ENCODE data around the gene ENAH. TPM values are rescaled to one million over a fixed set of nuclear protein-coding genes. Genes with fewer than 3 reads are reported as not detected.

ENAH gene
- polyA plus RNA-seq, 1 donor (not counting 4 experiments of a cell fraction or from before 2014, with no cell fraction given), result 61.0 TPM

- Histone ChIP-seq H3K9ac (ENCODE audit: control insufficient read depth, extremely low read depth, insufficient read depth, low read length) (no peak overlapping the region), H3K9me1 (ENCODE audit: control insufficient read depth, extremely low read depth, insufficient read depth, low read length) (no peaks in the 10 kb centered on the region), H4K20me1 (ENCODE audit: control insufficient read depth, extremely low read depth, insufficient read depth, low read length) (peaks cover 3% of the 10 kb centered on the region), H3K27me3 (ENCODE audit: control insufficient read depth, extremely low read depth, insufficient read depth, low read length) (no peaks in the 10 kb centered on the region), H3K79me2 (ENCODE audit: control insufficient read depth, insufficient read depth, low read length) (peaks cover 11% of the 10 kb centered on the region), H3K4me3 (ENCODE audit: control insufficient read depth in 2 of 3, extremely low read depth in 1 of 3, insufficient read depth in 2 of 3, low read depth in 1 of 3, low read length in 3 of 3) (no peak overlapping the region), H3K4me2 (ENCODE audit: control insufficient read depth, extremely low read depth, insufficient read depth, low read depth, low read length) (no peak overlapping the region), H3K27ac (ENCODE audit: control insufficient read depth, insufficient read depth, low read length) (no peak overlapping the region), H3K36me3 (ENCODE audit: control insufficient read depth in 2 of 2, extremely low read depth in 1 of 2, insufficient read depth in 2 of 2, low read length in 2 of 2) (peaks cover 9% of the 10 kb centered on the region in 2 experiments), H3K9me3 (ENCODE audit: control insufficient read depth, low read depth, low read length) (no peaks in the 10 kb centered on the region), H2AFZ (ENCODE audit: control insufficient read depth, low read length) (no peak overlapping the region), H3K4me1 (ENCODE audit: control insufficient read depth, extremely low read depth, insufficient read depth, low read length) (no peaks in the 10 kb centered on the region)
- FAIRE-seq (peak; percentile 43), DNase-seq (ENCODE audit: low read depth, low spot score) (no peak)
- TF ChIP-seq, protein P1, sequence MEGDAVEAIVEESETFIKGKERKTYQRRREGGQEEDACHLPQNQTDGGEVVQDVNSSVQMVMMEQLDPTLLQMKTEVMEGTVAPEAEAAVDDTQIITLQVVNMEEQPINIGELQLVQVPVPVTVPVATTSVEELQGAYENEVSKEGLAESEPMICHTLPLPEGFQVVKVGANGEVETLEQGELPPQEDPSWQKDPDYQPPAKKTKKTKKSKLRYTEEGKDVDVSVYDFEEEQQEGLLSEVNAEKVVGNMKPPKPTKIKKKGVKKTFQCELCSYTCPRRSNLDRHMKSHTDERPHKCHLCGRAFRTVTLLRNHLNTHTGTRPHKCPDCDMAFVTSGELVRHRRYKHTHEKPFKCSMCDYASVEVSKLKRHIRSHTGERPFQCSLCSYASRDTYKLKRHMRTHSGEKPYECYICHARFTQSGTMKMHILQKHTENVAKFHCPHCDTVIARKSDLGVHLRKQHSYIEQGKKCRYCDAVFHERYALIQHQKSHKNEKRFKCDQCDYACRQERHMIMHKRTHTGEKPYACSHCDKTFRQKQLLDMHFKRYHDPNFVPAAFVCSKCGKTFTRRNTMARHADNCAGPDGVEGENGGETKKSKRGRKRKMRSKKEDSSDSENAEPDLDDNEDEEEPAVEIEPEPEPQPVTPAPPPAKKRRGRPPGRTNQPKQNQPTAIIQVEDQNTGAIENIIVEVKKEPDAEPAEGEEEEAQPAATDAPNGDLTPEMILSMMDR (optimal IDR thresholded peaks at IDR 0.05 in 1 of 3, IDR thresholded peaks at IDR 0.05 in 1 of 3, conservative IDR thresholded peaks at IDR 0.05 in 1 of 3; ENCODE audit: extremely low read depth in 1 of 3, insufficient read depth in 2 of 3, low read length in 3 of 3), result peak in 2 of 3 experiments; percentile 14 to 22
- no peak for TF ChIP-seq EZH2 (IDR thresholded peaks at IDR 0.05; ENCODE audit: low read length)
- dilution Hi-C loops (cut with MboI; ENCODE audit: extremely low pct_ligation_motif_present, low sequenced_read_pairs), result no loop called here
These were observed 85.1 kb downstream of the ENAH start for GRCh38 chr1:225567789-225568188.

DNA sequence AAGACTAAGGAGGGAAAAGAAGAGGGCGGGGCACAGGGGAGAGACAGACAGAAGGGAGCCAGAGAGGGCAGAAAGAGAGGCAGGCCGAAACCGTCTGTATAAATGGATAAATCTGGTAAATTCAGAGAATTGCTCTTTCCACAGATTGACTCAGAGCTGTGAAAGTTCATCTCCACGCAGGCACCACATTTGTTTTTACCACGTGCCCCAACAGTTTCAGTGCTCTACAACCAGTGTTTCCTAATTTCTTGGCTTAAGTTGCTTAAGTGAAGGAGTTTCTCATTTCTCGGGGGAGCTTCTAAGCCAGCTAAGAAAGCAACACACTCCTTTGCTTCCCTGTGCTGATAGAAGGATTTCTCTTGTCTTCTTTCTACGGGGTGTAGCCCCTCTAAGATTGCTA lies 87.1 kb downstream of the ENAH start:
- Histone ChIP-seq H3K27ac (ENCODE audit: control insufficient read depth, insufficient read depth, low read length) (no peak overlapping the region), H3K4me1 (ENCODE audit: control insufficient read depth, extremely low read depth, insufficient read depth, low read length) (no peaks in the 10 kb centered on the region), H2AFZ (ENCODE audit: control insufficient read depth, low read length) (no peak overlapping the region), H3K4me3 (ENCODE audit: control insufficient read depth in 2 of 3, extremely low read depth in 1 of 3, insufficient read depth in 2 of 3, low read depth in 1 of 3, low read length in 3 of 3) (no peak overlapping the region), H4K20me1 (ENCODE audit: control insufficient read depth, extremely low read depth, insufficient read depth, low read length) (peaks cover 3% of the 10 kb centered on the region), H3K4me2 (ENCODE audit: control insufficient read depth, extremely low read depth, insufficient read depth, low read depth, low read length) (no peak overlapping the region), H3K79me2 (ENCODE audit: control insufficient read depth, insufficient read depth, low read length) (peaks cover 7% of the 10 kb centered on the region), H3K9me3 (ENCODE audit: control insufficient read depth, low read depth, low read length) (no peaks in the 10 kb centered on the region), H3K36me3 (ENCODE audit: control insufficient read depth in 2 of 2, extremely low read depth in 1 of 2, insufficient read depth in 2 of 2, low read length in 2 of 2) (peaks cover 9 to 15% of the 10 kb centered on the region in 2 experiments), H3K9me1 (ENCODE audit: control insufficient read depth, extremely low read depth, insufficient read depth, low read length) (no peaks in the 10 kb centered on the region), H3K27me3 (ENCODE audit: control insufficient read depth, extremely low read depth, insufficient read depth, low read length) (no peaks in the 10 kb centered on the region), H3K9ac (ENCODE audit: control insufficient read depth, extremely low read depth, insufficient read depth, low read length) (no peak overlapping the region)
- no peak for FAIRE-seq
- TF ChIP-seq, protein P1 (optimal IDR thresholded peaks at IDR 0.05 in 1 of 3, IDR thresholded peaks at IDR 0.05 in 1 of 3, conservative IDR thresholded peaks at IDR 0.05 in 1 of 3; ENCODE audit: extremely low read depth in 1 of 3, insufficient read depth in 2 of 3, low read length in 3 of 3), result no peak
- no peak for TF ChIP-seq EZH2 (IDR thresholded peaks at IDR 0.05; ENCODE audit: low read length)
- DNase-seq (ENCODE audit: low read depth, low spot score), result no peak
- dilution Hi-C loops (cut with MboI; ENCODE audit: extremely low pct_ligation_motif_present, low sequenced_read_pairs), result no loop called here
